K562 (cell line): ENCODE data around the gene MORC4. TPM values are rescaled to one million over a fixed set of nuclear protein-coding genes. Genes with fewer than 3 reads are reported as not detected.

Source experiments
- ATAC-seq: fragments of 200-7000 bp; cut with Tn5 transposase; 3 replicates; pipeline ENCODE4 v1.9.1; 2020; ENCODE audit warnings: moderate library complexity
- BruUV-seq: library from RNA; stranded (reverse); fragments of 400-500 nt; replicated peaks from 2 replicates; lab custom pipeline; 2021; lab: Mats Ljungman, UMichigan
- CTCF ChIA-PET: fragments of 300-600 bp; formaldehyde crosslinking; extraction: SDS; loops from one replicate; lab custom pipeline; 2021; ENCODE audit warnings: low intra/inter-chr PET ratio; lab: Yijun Ruan, JAX
- POLR2A ChIA-PET: fragments of 300-600, 350-650 bp; sonication (Branson Sonifier 250); formaldehyde crosslinking; extraction: SDS; loops from one replicate; lab custom pipeline; 2021; ENCODE audit warnings: antibody characterized with exemption, inconsistent platforms; lab: Yijun Ruan, JAX
- DNase-seq, 4 experiments: peaks; one replicate each; pipeline versions ENCODE4 v3.0.0 to v3.0.0-alpha.2; 2011 to 2018; ENCODE audit warnings: low spot score in 3 of 4, mixed read lengths in 3 of 4; ENCODE audit errors: extremely low read depth in 1 of 4
- FAIRE-seq: peaks from 2 replicates; lab custom pipeline; 2011; peaks lifted over from hg19 to GRCh38; lab: Jason Lieb, UNC
- H2AFZ ChIP-seq: 2 replicates; pipeline ENCODE4 v1.6.0; 2011; ENCODE audit warnings: low read depth, low read length, control low read depth, inconsistent platforms
- H3K27ac ChIP-seq: fragments of 200-600 bp; 3 replicates; pipeline ENCODE4 v1.8.0; 2011; ENCODE audit warnings: low read depth, mild to moderate bottlenecking, control low read depth, inconsistent platforms, low read length, moderate library complexity, mixed read lengths; ENCODE audit errors: extremely low read depth
- H3K27me3 ChIP-seq, 2 experiments: fragments of 300-600 bp in 1 of 2; 2 replicates in 1 of 2; 3 replicates in 1 of 2; pipeline versions ENCODE4 v1.6.0 to v1.8.0; 2011; ENCODE audit warnings: inconsistent platforms in 2 of 2, low read length in 2 of 2, mild to moderate bottlenecking in 1 of 2, mixed read lengths in 1 of 2, moderate library complexity in 1 of 2; ENCODE audit not compliant: control insufficient read depth in 2 of 2, insufficient read depth in 2 of 2
- H3K36me3 ChIP-seq: fragments of 300-600 bp; 3 replicates; pipeline ENCODE4 v1.8.0; 2011; ENCODE audit warnings: mild to moderate bottlenecking, low read length, inconsistent platforms; ENCODE audit not compliant: control insufficient read depth, insufficient read depth
- H3K4me1 ChIP-seq, 2 experiments: fragments of 200-600 bp in 1 of 2; replicated peaks in 1 of 2; 2 replicates in 1 of 2; 3 replicates in 1 of 2; pipeline versions ENCODE4 v1.5.1 to v1.8.0; 2011; ENCODE audit warnings: inconsistent platforms in 2 of 2, low read length in 2 of 2, mild to moderate bottlenecking in 1 of 2, mixed read lengths in 1 of 2, moderate library complexity in 1 of 2; ENCODE audit not compliant: control insufficient read depth in 2 of 2, insufficient read depth in 2 of 2
- H3K4me2 ChIP-seq: 2 replicates; pipeline ENCODE4 v1.6.1; 2011; ENCODE audit warnings: low read length, control low read depth, inconsistent platforms, mixed read lengths; ENCODE audit not compliant: insufficient read depth
- H3K4me3 ChIP-seq: fragments of 200-600 bp; sonication (generic), shearing (Covaris generic); 2 replicates; pipeline ENCODE4 v1.5.1; 2016; ENCODE audit warnings: control low read depth, inconsistent platforms
- H3K79me2 ChIP-seq: fragments of 200-600 bp; 3 replicates; pipeline ENCODE4 v1.8.0; 2011; ENCODE audit warnings: low read length, inconsistent platforms; ENCODE audit not compliant: control insufficient read depth, insufficient read depth
- H3K9ac ChIP-seq, 2 experiments: 2 replicates each; pipeline versions ENCODE4 v1.6.0 to v1.6.1; 2011; ENCODE audit warnings: low read depth in 2 of 2, low read length in 2 of 2, control low read depth in 1 of 2, inconsistent platforms in 1 of 2, mild to moderate bottlenecking in 1 of 2, mixed read lengths in 1 of 2; ENCODE audit not compliant: insufficient read depth in 1 of 2
- H3K9me1 ChIP-seq: one replicate; pipeline ENCODE4 v1.6.0; 2011; ENCODE audit warnings: inconsistent platforms, mild to moderate bottlenecking, low read length, moderate library complexity; ENCODE audit not compliant: control insufficient read depth, insufficient read depth
- H3K9me3 ChIP-seq: replicated peaks from 2 replicates; pipeline ENCODE4 v1.5.1; 2011; ENCODE audit warnings: low read depth, low read length, inconsistent platforms; ENCODE audit not compliant: control insufficient read depth, insufficient read depth
- H4K20me1 ChIP-seq: replicated peaks from 2 replicates; pipeline ENCODE4 v1.6.1; 2011; ENCODE audit warnings: low read length, inconsistent platforms, mixed read lengths; ENCODE audit not compliant: control insufficient read depth, insufficient read depth
- BDP1 ChIP-seq: IDR thresholded peaks from 3 replicates; pipeline ENCODE4 v1.6.1; 2011; ENCODE audit not compliant: insufficient read length, insufficient read depth
- FOXM1 ChIP-seq, 2 experiments: fragments of 450-650 bp in 1 of 2; sonication (generic) in 1 of 2; formaldehyde crosslinking in 1 of 2; IDR thresholded peaks; 2 replicates each; pipeline versions ENCODE4 v1.6.1 to v1.9.0; 2017 to 2022; ENCODE audit warnings: low read depth in 2 of 2, mild to moderate bottlenecking in 2 of 2, missing genetic modification reagents in 1 of 2, moderate library complexity in 1 of 2
- HNRNPH1 ChIP-seq: fragments of 200-400 bp; formaldehyde crosslinking; optimal IDR thresholded peaks from 2 replicates; pipeline ENCODE3; 2017; ENCODE audit warnings: low read depth, mild to moderate bottlenecking, low read length, moderate library complexity
- MGA ChIP-seq: fragments of 450-650 bp; IDR thresholded peaks from 2 replicates; pipeline ENCODE4 v1.6.1; 2016; ENCODE audit warnings: mild to moderate bottlenecking, moderate library complexity
- MIER1 ChIP-seq: fragments of 450-650 bp; IDR thresholded peaks from 2 replicates; pipeline ENCODE4 v1.6.1; 2016; ENCODE audit warnings: antibody characterized with exemption, mild to moderate bottlenecking, low read depth
- MTF1 ChIP-seq: fragments of 250-450 bp; sonication (Bioruptor Pico); IDR thresholded peaks from 2 replicates; pipeline ENCODE4 v1.9.0; 2021; ENCODE audit warnings: moderate library complexity, mild to moderate bottlenecking, inconsistent platforms, borderline replicate concordance
- MXI1 ChIP-seq: IDR thresholded peaks from 2 replicates; pipeline ENCODE4 v1.6.1; 2011; ENCODE audit warnings: low read depth, mild to moderate bottlenecking, improper control_type of control experiment, low read length
- ZNF197 ChIP-seq: fragments of 200-800 bp; sonication (Bioruptor generic); IDR thresholded peaks from 2 replicates; pipeline ENCODE4 v1.6.1; 2016; ENCODE audit warnings: low read depth, missing genetic modification characterization, missing compliant biosample characterization
- ZNF217 ChIP-seq: sonication (generic); formaldehyde crosslinking; IDR thresholded peaks from 2 replicates; pipeline ENCODE4 v1.8.0; 2022; ENCODE audit warnings: mild to moderate bottlenecking, missing genetic modification reagents
- ZNF436 ChIP-seq: fragments of 250-450, 450-650 bp; sonication (Bioruptor Pico); formaldehyde crosslinking; IDR thresholded peaks from 2 replicates; pipeline ENCODE4 v1.7.0; 2020; ENCODE audit warnings: mild to moderate bottlenecking
- ZNF583 ChIP-seq: fragments of 250-450 bp; sonication (Bioruptor Pico); IDR thresholded peaks from 2 replicates; pipeline ENCODE4 v1.4.0; 2020
- WGBS: fragments of 100-300 bp; shearing (Covaris generic); methylation state at CpG from one replicate; pipeline ENCODE4 v1.1.6; 2016; ENCODE audit warnings: low coverage, mixed read lengths; ENCODE audit not compliant: insufficient coverage; ENCODE audit errors: missing lambda C conversion rate; 5-methylcytosine and 5-hydroxymethylcytosine counted together
- in situ Hi-C: fragments of 300-500 bp; cut with MboI; formaldehyde crosslinking; loops from 4 replicates; pipeline ENCODE4 v1.15.0; 2018; ENCODE audit warnings: inconsistent platforms, mixed read lengths
- intact Hi-C: fragments of 100-400 bp; cut with micrococcal nuclease; formaldehyde crosslinking; loops from 2 replicates; pipeline ENCODE4 v1.14.2; 2022
- polyA plus RNA-seq, 8 experiments: library from polyadenylated mRNA; depleted of rRNA in 4 of 8; stranded (reverse) in 5 of 8; unstranded in 3 of 8; fragments of >200 nt; fragmentation: Nextera tagmentation in 2 of 8; fragmentation: Illumina TruSeq in 1 of 8; extraction: Ambion mirVana in 2 of 8; extraction: Trizol in 1 of 8; gene quantifications; 2 replicates each; pipeline versions ENCODE4 v1.2.1 to v1.2.3, GENCODE V29; 2011 to 2014; ENCODE audit warnings: inconsistent platforms in 1 of 8, missing spikeins in 1 of 8
- total RNA-seq, 7 experiments: library from RNA; depleted of rRNA in 6 of 7; stranded (reverse); fragments of >200 nt in 6 of 7; fragmentation: Illumina TruSeq in 2 of 7; extraction: Trizol in 2 of 7; gene quantifications; 2 replicates each; pipeline versions ENCODE4 v1.2.1 to v1.2.3, GENCODE V29; 2011 to 2021; ENCODE audit warnings: low replicate concordance in 1 of 7

MORC4 gene
- total and polyA plus RNA-seq, 9 of the 15 experiments (the other 6 are each of a cell fraction or from before 2014, with no cell fraction given) = 0.04 to 0.53 (median 0.18) TPM

GRCh38 chrX:106927700-106928099, 72.3 kb downstream of the MORC4 start:
- 0% methylated on average over 4 of the region's 5 CpGs for WGBS
- FAIRE-seq = no peak
- Histone ChIP-seq H3K27me3 (no peaks in the 10 kb centered on the region; a peak in 1 of 5 replicates), H3K9me3 (no peaks in the 10 kb centered on the region), H3K9ac (no peak overlapping the region), H3K4me1 (no peaks in the 10 kb centered on the region), H3K79me2 (no peaks in the 10 kb centered on the region), H3K36me3 (no peaks in the 10 kb centered on the region), H2AFZ (no peak overlapping the region), H3K4me3 (no peak overlapping the region), H3K9me1 (no peaks in the 10 kb centered on the region), H3K4me2 (no peak overlapping the region), H3K27ac (no peak overlapping the region), H4K20me1 (no peaks in the 10 kb centered on the region)
- ATAC-seq = no peak
- ChIA-PET CTCF (no interaction called here), POLR2A (no interaction called here)
- no TSS peak for BruUV-seq
- in situ Hi-C loops = no loop called here
- TF ChIP-seq FOXM1 (IDR thresholded peaks at IDR 0.05; ENCODE audit: low read depth) = no peak
- TF ChIP-seq FOXM1 (CRISPR knock-in tag; IDR thresholded peaks at IDR 0.05; ENCODE audit: low read depth) = no peak
- TF ChIP-seq MIER1 = no peak
- no peak for TF ChIP-seq MTF1
- no peak for TF ChIP-seq BDP1
- TF ChIP-seq MXI1 = no peak
- no peak for TF ChIP-seq MGA
- TF ChIP-seq ZNF217 (CRISPR knock-in tag) = no peak
- TF ChIP-seq ZNF197 (CRISPR knock-in tag) = no peak
- TF ChIP-seq ZNF583 (CRISPR knock-in tag) = no peak
- no peak for TF ChIP-seq ZNF436
- TF ChIP-seq HNRNPH1 = no peak
- DNase-seq = no peak
- intact Hi-C loops = no loop called here
